SU-DHL-6 (cell line): Measurements from ENCODE around the gene TANC1.

Source experiments
- H2AFZ ChIP-seq: fragments of 200-600 bp; sonication (generic); 2 replicates; pipeline ENCODE4 v1.6.1; 2014; ENCODE audit warnings: low read depth, mild to moderate bottlenecking, moderate library complexity, mixed read lengths, antibody characterized with exemption, low read length; ENCODE audit not compliant: severe bottlenecking
- H3F3A ChIP-seq: fragments of 200-600 bp; shearing (Covaris generic); 2 replicates; pipeline ENCODE4 v1.6.0; 2016; ENCODE audit warnings: antibody characterized with exemption, mild to moderate bottlenecking; ENCODE audit not compliant: insufficient read depth
- H3K27ac ChIP-seq: fragments of 200-600 bp; sonication (generic); 2 replicates; pipeline ENCODE4 v1.5.1; 2016; ENCODE audit warnings: low read depth, mild to moderate bottlenecking, low read length, moderate library complexity, mixed read lengths
- H3K27me3 ChIP-seq: fragments of 200-600 bp; sonication (generic), shearing (Covaris generic); 2 replicates; pipeline ENCODE4 v1.6.0; 2014; ENCODE audit warnings: mild to moderate bottlenecking, low read length
- H3K36me3 ChIP-seq: fragments of 200-600 bp; sonication (generic); 2 replicates; pipeline ENCODE4 v1.6.1; 2014; ENCODE audit warnings: mild to moderate bottlenecking, low read length, mixed read lengths
- H3K4me2 ChIP-seq: fragments of 300-600, 200-600 bp; shearing (Covaris generic), sonication (generic); 2 replicates; pipeline ENCODE4 v1.6.0; 2014; ENCODE audit warnings: low read length, low read depth, mild to moderate bottlenecking; ENCODE audit not compliant: poor library complexity, severe bottlenecking
- H3K4me3 ChIP-seq: fragments of 200-600 bp; sonication (generic); 2 replicates; pipeline ENCODE4 v1.5.1; 2014; ENCODE audit warnings: antibody characterized with exemption, low read length, mild to moderate bottlenecking, mixed read lengths; ENCODE audit not compliant: insufficient read depth, poor library complexity, severe bottlenecking
- H3K79me2 ChIP-seq: fragments of 200-600 bp; sonication (generic); 2 replicates; pipeline ENCODE4 v1.6.1; 2014; ENCODE audit warnings: mild to moderate bottlenecking, low read length, moderate library complexity; ENCODE audit not compliant: insufficient read depth
- H3K9ac ChIP-seq: fragments of 200-600 bp; sonication (generic); 2 replicates; pipeline ENCODE4 v1.7.0; 2014; ENCODE audit warnings: mild to moderate bottlenecking, low read length
- H3K9me2 ChIP-seq: fragments of 200-600 bp; sonication (generic); replicated peaks from 2 replicates; pipeline ENCODE4 v1.6.1; 2014; ENCODE audit warnings: low read length; ENCODE audit not compliant: insufficient read depth
- H3K9me3 ChIP-seq: fragments of 200-600 bp; sonication (generic); 2 replicates; pipeline ENCODE4 v1.6.1; 2014; ENCODE audit warnings: low read length, mixed read lengths; ENCODE audit not compliant: insufficient read depth
- H4K20me1 ChIP-seq: fragments of 200-600 bp; sonication (generic); 2 replicates; pipeline ENCODE4 v1.6.1; 2014; ENCODE audit warnings: low read depth, mild to moderate bottlenecking, antibody characterized with exemption, low read length, moderate library complexity, mixed read lengths
- CTCF ChIP-seq: fragments of 200-600 bp; sonication (generic); IDR thresholded peaks from one replicate; pipeline ENCODE4 v1.5.1; 2017; ENCODE audit warnings: antibody characterized with exemption, mild to moderate bottlenecking, low read length, moderate library complexity; ENCODE audit not compliant: insufficient read depth, poor library complexity, severe bottlenecking
- EZH2phosphoT487 ChIP-seq: fragments of 200-600 bp; sonication (generic), shearing (Covaris generic); conservative IDR thresholded peaks from 2 replicates; pipeline ENCODE4 v1.6.1; 2018; ENCODE audit warnings: mild to moderate bottlenecking, antibody characterized with exemption, low read length, moderate library complexity, mixed read lengths

The TANC1 gene

GRCh38 chr2:158960193-158960592, 8.2 kb upstream of the TANC1 start:
- H3K36me3 ChIP-seq, result no peaks in the 10 kb centered on the region
- H3K79me2 ChIP-seq, result no peaks in the 10 kb centered on the region
- no peaks in the 10 kb centered on the region for H4K20me1 ChIP-seq
- no peak overlapping the region for H2AFZ ChIP-seq
- H3K4me3 ChIP-seq, result no peak overlapping the region
- no peak overlapping the region for H3K27ac ChIP-seq
- no peaks in the 10 kb centered on the region for H3K9me2 ChIP-seq
- no peaks in the 10 kb centered on the region for H3F3A ChIP-seq
- H3K4me2 ChIP-seq, result no peak overlapping the region
- no peaks in the 10 kb centered on the region for H3K9me3 ChIP-seq
- TF ChIP-seq CTCF (no peak), EZH2phosphoT487 (no peak)
- H3K9ac ChIP-seq, result no peak overlapping the region
- no peaks in the 10 kb centered on the region for H3K27me3 ChIP-seq

GRCh38 chr2:158962074-158962473, 6.4 kb upstream of the TANC1 start:
- Histone ChIP-seq H3K27me3 (no peaks in the 10 kb centered on the region), H3F3A (no peaks in the 10 kb centered on the region), H3K9me2 (no peaks in the 10 kb centered on the region), H3K36me3 (no peaks in the 10 kb centered on the region), H3K79me2 (no peaks in the 10 kb centered on the region), H3K4me2 (no peak overlapping the region), H2AFZ (no peak overlapping the region), H4K20me1 (no peaks in the 10 kb centered on the region), H3K9ac (no peak overlapping the region), H3K4me3 (no peak overlapping the region), H3K9me3 (no peaks in the 10 kb centered on the region), H3K27ac (no peak overlapping the region)
- no peak for TF ChIP-seq EZH2phosphoT487
- TF ChIP-seq CTCF, result no peak

GRCh38 chr2:158963071-158963470, 5.4 kb upstream of the TANC1 start:
- Histone ChIP-seq H3F3A (no peaks in the 10 kb centered on the region), H3K27ac (no peak overlapping the region), H3K4me2 (no peak overlapping the region), H3K79me2 (no peaks in the 10 kb centered on the region), H4K20me1 (no peaks in the 10 kb centered on the region), H2AFZ (no peak overlapping the region), H3K27me3 (no peaks in the 10 kb centered on the region), H3K9me3 (no peaks in the 10 kb centered on the region), H3K9ac (no peak overlapping the region), H3K9me2 (no peaks in the 10 kb centered on the region), H3K36me3 (no peaks in the 10 kb centered on the region), H3K4me3 (no peak overlapping the region)
- TF ChIP-seq CTCF, result no peak
- no peak for TF ChIP-seq EZH2phosphoT487

GRCh38 chr2:158965107-158965506, 3.3 kb upstream of the TANC1 start:
- H3K4me2 ChIP-seq, result no peak overlapping the region
- no peak overlapping the region for H3K9ac ChIP-seq
- H3K79me2 ChIP-seq, result no peaks in the 10 kb centered on the region
- no peaks in the 10 kb centered on the region for H3F3A ChIP-seq
- no peaks in the 10 kb centered on the region for H3K9me3 ChIP-seq
- no peaks in the 10 kb centered on the region for H4K20me1 ChIP-seq
- TF ChIP-seq CTCF, result no peak
- H3K9me2 ChIP-seq, result no peaks in the 10 kb centered on the region
- H3K27ac ChIP-seq, result no peak overlapping the region
- H3K36me3 ChIP-seq, result no peaks in the 10 kb centered on the region
- no peak overlapping the region for H3K4me3 ChIP-seq
- H2AFZ ChIP-seq, result no peak overlapping the region
- H3K27me3 ChIP-seq, result no peaks in the 10 kb centered on the region
